BLaER1 treated with 17β-estradiol and CSF1 and Interleukin-3, amounts not matched to agents 10 nM and 100 nM (cell line): ENCODE results near the gene UGT2B17.
"Not testable (repeated sequence)": the region's sequence is repeated elsewhere in the genome, so short reads cannot be mapped to it uniquely, and the experiment has no call there.

Experiments
- H3K27ac ChIP-seq, 11 experiments: shearing (Covaris generic); formaldehyde crosslinking; 2 replicates each; pipeline ENCODE4 v1.8.1; 2022
- H3K27me3 ChIP-seq, 11 experiments: shearing (Covaris generic); formaldehyde crosslinking; 2 replicates each; pipeline ENCODE4 v1.8.1; 2022
- H3K36me3 ChIP-seq, 11 experiments: shearing (Covaris generic); formaldehyde crosslinking; 2 replicates each; pipeline ENCODE4 v1.8.1; 2022
- H3K4me1 ChIP-seq, 10 experiments: shearing (Covaris generic); formaldehyde crosslinking; 2 replicates each; pipeline ENCODE4 v1.8.1; 2022
- H3K4me2 ChIP-seq, 11 experiments: shearing (Covaris generic); formaldehyde crosslinking; 2 replicates each; pipeline ENCODE4 v1.8.1; 2022
- H3K4me3 ChIP-seq, 10 experiments: shearing (Covaris generic); formaldehyde crosslinking; 2 replicates each; pipeline ENCODE4 v1.8.1; 2022
- H3K9ac ChIP-seq, 11 experiments: shearing (Covaris generic); formaldehyde crosslinking; 2 replicates each; pipeline ENCODE4 v1.8.1; 2022
- H3K9me3 ChIP-seq, 11 experiments: shearing (Covaris generic); formaldehyde crosslinking; replicated peaks in 1 of 11; 2 replicates each; pipeline ENCODE4 v1.8.1; 2022
- H4K20me1 ChIP-seq, 11 experiments: shearing (Covaris generic); formaldehyde crosslinking; 2 replicates each; pipeline ENCODE4 v1.8.1; 2022
- Cebpa-rat ChIP-seq, 11 experiments: shearing (Covaris generic); IDR thresholded peaks; 2 replicates each; pipeline ENCODE4 v1.8.1; 2022

The UGT2B17 gene

DNA sequence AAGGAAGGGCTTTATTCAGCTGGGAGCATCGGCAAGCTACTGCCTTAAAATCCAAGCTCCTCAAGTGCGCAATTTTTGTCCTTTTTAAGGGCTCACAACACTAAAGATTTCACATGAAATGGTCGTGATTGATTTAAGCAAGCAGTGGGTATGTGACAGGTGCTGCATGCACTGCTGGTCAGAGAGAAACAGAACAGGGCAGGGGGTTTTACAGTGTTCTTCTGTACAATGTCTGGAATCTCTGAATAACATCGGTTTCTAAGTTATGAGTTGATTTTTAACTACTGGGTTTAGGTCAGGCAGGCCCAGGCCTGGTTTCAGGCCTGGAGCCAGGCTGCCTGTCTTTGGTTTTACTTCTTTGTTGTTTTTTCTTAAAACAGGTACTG is 6.0 kb downstream of the UGT2B17 start:
- H3K9me3 ChIP-seq: no peaks in the 10 kb centered on the region
- H4K20me1 ChIP-seq: no peaks in the 10 kb centered on the region
- H3K4me2 ChIP-seq: no peak overlapping the region
- H3K36me3 ChIP-seq: no peaks in the 10 kb centered on the region
- TF ChIP-seq Cebpa-rat (IDR thresholded peaks at IDR 0.05): no peak
- H3K27me3 ChIP-seq: no peaks in the 10 kb centered on the region
- no peaks in the 10 kb centered on the region for H3K4me1 ChIP-seq
- no peak overlapping the region for H3K4me3 ChIP-seq
- no peak overlapping the region for H3K27ac ChIP-seq
- H3K9ac ChIP-seq: no peak overlapping the region

DNA sequence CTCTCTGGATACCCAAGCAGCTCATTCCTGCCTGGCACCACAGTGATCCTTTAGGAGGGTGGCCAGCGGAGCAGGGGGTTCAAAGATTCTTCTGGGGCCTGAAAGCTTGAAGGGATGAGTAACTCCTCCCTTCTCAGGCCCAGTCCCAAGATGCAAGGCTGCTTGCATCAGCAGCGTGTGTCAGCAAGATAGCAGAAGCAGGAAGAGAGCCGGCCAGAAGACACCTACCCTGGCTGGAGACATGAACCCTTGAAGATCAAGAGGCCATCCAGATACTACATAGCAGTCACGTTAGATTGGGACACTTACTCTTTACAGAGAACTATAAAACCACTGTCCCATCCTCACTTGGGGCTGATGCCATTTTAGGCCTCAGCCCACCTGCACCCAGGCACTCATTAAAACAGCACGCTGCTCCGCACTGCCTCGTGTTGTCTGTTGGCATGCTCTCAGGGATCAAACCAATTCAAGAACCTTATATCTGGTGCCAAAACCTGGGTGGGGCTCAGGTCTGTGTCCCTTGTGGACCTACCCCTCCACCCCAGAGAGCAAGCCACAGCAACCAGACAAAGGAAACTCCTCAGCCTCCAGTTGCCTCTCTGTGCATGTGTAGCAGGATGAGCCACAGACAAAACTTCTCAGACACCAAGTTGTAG is 6.5 kb downstream of the UGT2B17 start:
- Histone ChIP-seq H3K9me3 (no peaks in the 10 kb centered on the region), H3K27ac (no peak overlapping the region), H3K4me2 (no peak overlapping the region), H3K27me3 (no peaks in the 10 kb centered on the region), H3K4me1 (no peaks in the 10 kb centered on the region), H4K20me1 (no peaks in the 10 kb centered on the region), H3K9ac (no peak overlapping the region), H3K36me3 (no peaks in the 10 kb centered on the region), H3K4me3 (no peak overlapping the region)
- TF ChIP-seq Cebpa-rat (IDR thresholded peaks at IDR 0.05): no peak

- not testable (repeated sequence) for H3K4me3 ChIP-seq, H4K20me1 ChIP-seq, H3K4me1 ChIP-seq, H3K9me3 ChIP-seq, H3K9ac ChIP-seq, H3K4me2 ChIP-seq, H3K27me3 ChIP-seq, H3K27ac ChIP-seq, H3K36me3 ChIP-seq
Observed at GRCh38 chr4:68569036-68569435, 7.1 kb downstream of the UGT2B17 start.

- H3K4me2 ChIP-seq, H3K27ac ChIP-seq, H3K36me3 ChIP-seq, H4K20me1 ChIP-seq, H3K27me3 ChIP-seq, H3K4me1 ChIP-seq, H3K9ac ChIP-seq, H3K9me3 ChIP-seq, H3K4me3 ChIP-seq: not testable (repeated sequence)
Observed at GRCh38 chr4:68568535-68568934, 7.6 kb downstream of the UGT2B17 start.

DNA sequence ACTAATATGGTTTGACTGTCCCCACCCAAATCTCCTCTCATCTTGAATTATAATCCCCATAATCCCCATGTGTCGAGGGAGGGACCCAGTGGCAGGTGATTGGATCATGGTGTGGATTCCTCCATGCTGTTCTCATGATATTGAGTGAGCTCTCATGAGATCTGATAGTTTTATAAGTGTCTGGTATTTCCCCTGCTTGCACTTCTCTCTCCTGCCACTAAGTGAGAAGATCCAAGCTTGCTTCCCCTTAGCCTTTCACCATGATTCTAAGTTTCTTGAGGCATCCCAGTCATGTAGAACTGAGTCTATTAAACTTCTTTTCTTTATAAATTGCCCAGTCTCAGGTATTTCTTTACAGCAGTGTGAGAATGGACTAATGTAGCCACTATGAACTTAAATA is 9.8 kb downstream of the UGT2B17 start:
- not testable (repeated sequence) for H4K20me1 ChIP-seq, H3K4me2 ChIP-seq, H3K27ac ChIP-seq, H3K36me3 ChIP-seq, H3K9me3 ChIP-seq, H3K4me1 ChIP-seq, H3K27me3 ChIP-seq, H3K9ac ChIP-seq, H3K4me3 ChIP-seq

DNA sequence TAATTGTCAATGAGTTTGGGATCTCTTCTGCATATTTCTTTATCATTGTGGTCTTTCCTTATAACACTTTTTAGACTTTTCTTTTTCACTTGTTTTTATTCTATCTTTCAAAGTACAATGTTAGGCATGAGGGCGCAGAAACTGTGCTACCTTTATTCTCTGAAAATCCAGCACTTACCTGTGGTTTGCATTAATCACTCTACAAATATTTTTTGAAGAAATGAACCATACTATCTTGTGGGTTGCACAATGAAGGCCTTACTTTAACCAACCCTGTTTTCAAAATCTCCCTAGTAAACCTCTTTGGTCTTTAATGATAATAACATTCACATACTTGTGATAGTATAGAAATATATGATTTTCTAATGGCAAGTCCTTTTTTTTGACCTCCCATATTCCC is 11.0 kb downstream of the UGT2B17 start:
- H3K27ac ChIP-seq, H3K4me1 ChIP-seq, H3K4me2 ChIP-seq, H3K36me3 ChIP-seq, H3K27me3 ChIP-seq, H4K20me1 ChIP-seq, H3K9me3 ChIP-seq, H3K9ac ChIP-seq, H3K4me3 ChIP-seq: not testable (repeated sequence)

- H4K20me1 ChIP-seq, H3K4me3 ChIP-seq, H3K4me2 ChIP-seq, H3K4me1 ChIP-seq, H3K27ac ChIP-seq, H3K36me3 ChIP-seq, H3K9me3 ChIP-seq, H3K9ac ChIP-seq, H3K27me3 ChIP-seq: not testable (repeated sequence)
Observed at GRCh38 chr4:68560364-68561070, 15.6 kb downstream of the UGT2B17 start.

DNA sequence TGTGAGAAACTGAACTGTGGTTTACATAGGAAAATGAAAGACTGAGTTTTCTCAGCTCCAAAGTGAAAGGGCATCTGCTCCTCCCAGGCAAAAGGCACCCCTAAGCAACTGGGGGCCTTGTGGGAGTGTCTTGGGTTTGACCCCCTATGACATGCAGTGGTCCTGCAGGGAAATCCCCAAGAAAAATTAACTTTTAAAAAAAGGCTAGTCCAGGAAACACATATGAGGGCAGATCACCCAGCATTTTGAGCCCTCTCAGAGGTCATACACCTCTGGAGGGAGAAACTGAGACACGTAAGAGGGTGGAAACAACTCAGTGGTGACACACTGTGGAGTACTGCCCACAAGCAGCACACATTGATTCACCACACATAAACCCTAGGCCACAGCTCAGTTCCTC is 22.3 kb downstream of the UGT2B17 start:
- H3K36me3 ChIP-seq, H3K4me1 ChIP-seq, H3K27me3 ChIP-seq, H3K9me3 ChIP-seq, H4K20me1 ChIP-seq, H3K27ac ChIP-seq, H3K4me2 ChIP-seq, H3K4me3 ChIP-seq, H3K9ac ChIP-seq: not testable (repeated sequence)

- H3K4me2 ChIP-seq, H3K4me1 ChIP-seq, H3K36me3 ChIP-seq, H3K27me3 ChIP-seq, H3K27ac ChIP-seq, H4K20me1 ChIP-seq, H3K4me3 ChIP-seq, H3K9ac ChIP-seq, H3K9me3 ChIP-seq: not testable (repeated sequence)
Observed at GRCh38 chr4:68552818-68553811, 23.0 kb downstream of the UGT2B17 start.

DNA sequence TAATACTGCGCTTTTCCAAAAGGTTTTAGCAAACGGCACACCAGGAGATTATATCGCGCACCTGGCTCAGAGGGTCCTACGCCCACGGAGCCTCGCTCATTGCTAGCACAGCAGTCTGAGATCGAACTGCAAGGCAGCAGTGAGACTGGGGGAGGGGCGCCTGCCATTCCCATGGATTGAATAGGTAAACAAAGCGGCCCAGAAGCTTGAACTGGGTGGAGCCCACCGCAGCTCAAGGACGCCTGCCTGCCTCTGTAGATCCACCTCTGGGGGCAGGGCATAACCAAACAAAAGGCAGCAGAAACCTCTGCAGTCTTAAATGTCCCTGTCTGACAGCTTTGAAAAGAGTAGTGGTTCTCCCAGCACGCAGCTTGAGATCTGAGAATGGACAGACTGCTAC is 33.4 kb downstream of the UGT2B17 start:
- not testable (repeated sequence) for H3K9ac ChIP-seq, H3K9me3 ChIP-seq, H3K4me2 ChIP-seq, H3K27ac ChIP-seq, H3K36me3 ChIP-seq, H3K4me1 ChIP-seq, H3K4me3 ChIP-seq, H4K20me1 ChIP-seq, H3K27me3 ChIP-seq
